Measurements from ENCODE around the gene ZFAND3.
"Not testable (repeated sequence)": the region's sequence is repeated elsewhere in the genome, so short reads cannot be mapped to it uniquely, and the experiment has no call there.

DNA sequence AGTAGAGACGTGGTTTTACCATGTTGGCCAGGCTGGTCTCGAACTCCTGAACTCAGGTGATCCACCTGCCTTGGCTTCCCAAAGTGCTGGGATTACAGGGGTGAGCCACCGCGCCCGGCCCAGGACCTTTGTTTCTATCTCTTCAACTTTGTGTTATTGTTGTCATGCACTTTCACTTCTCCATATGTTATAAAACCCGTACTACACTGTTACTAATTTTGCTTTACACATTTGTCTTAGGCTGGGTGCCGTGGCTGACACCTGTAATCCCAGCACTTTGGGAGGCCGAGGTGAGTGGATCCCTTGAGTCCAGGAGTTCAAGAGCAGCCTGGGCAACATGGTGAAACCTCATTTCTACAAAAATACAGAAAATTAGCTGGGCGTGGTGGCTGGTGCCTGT, 74.2 kb downstream of the ZFAND3 start:
- not testable (repeated sequence) for TF ChIP-seq ZNF274 (IDR thresholded peaks at IDR 0.05; ENCODE audit: low read depth, low read length); YY1 (IDR thresholded peaks at IDR 0.05; ENCODE audit: insufficient read depth, insufficient read length); SUZ12 (IDR thresholded peaks at IDR 0.05; ENCODE audit: extremely low read depth, insufficient read depth, insufficient read length)

Measured in NT2/D1 (cell line).